GM13976 (cell line): ENCODE data around the gene NUDT8.
A peak's percentile ranks its signal among the peaks of the same experiment; 100 is the strongest.

Experiments used
- DNase-seq: peaks from one replicate; pipeline ENCODE4 v3.0.0; 2012; ENCODE audit warnings: low spot score
- CTCF ChIP-seq: IDR thresholded peaks from 2 replicates; pipeline ENCODE4 v1.5.1; 2012; ENCODE audit warnings: borderline replicate concordance, mild to moderate bottlenecking; ENCODE audit not compliant: insufficient read depth; ENCODE audit errors: extremely low read depth, missing control alignments, control extremely low read depth
- in situ Hi-C: fragments of 300-500 bp; cut with MboI; formaldehyde crosslinking; loops from one replicate; pipeline ENCODE4 v1.12.0; 2022; ENCODE audit warnings: low sequenced_read_pairs, mixed read lengths, inconsistent platforms; ENCODE audit not compliant: unreplicated experiment

The NUDT8 gene

DNA sequence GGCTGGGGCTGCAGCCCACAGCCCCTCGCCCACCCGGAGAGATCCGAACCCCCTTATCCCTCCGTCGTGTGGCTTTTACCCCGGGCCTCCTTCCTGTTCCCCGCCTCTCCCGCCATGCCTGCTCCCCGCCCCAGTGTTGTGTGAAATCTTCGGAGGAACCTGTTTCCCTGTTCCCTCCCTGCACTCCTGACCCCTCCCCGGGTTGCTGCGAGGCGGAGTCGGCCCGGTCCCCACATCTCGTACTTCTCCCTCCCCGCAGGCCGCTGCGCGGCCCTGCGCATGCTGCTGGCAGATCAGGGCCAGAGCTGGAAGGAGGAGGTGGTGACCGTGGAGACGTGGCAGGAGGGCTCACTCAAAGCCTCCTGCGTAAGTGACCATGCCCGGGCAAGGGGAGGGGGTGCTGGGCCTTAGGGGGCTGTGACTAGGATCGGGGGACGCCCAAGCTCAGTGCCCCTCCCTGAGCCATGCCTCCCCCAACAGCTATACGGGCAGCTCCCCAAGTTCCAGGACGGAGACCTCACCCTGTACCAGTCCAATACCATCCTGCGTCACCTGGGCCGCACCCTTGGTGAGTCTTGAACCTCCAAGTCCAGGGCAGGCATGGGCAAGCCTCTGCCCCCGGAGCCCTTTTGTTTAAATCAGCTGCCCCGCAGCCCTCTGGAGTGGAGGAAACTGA is 45.4 kb downstream of the NUDT8 start:
- peak; percentile 53 for DNase-seq
- in situ Hi-C loops: no loop called here
- no peak for TF ChIP-seq CTCF

DNA sequence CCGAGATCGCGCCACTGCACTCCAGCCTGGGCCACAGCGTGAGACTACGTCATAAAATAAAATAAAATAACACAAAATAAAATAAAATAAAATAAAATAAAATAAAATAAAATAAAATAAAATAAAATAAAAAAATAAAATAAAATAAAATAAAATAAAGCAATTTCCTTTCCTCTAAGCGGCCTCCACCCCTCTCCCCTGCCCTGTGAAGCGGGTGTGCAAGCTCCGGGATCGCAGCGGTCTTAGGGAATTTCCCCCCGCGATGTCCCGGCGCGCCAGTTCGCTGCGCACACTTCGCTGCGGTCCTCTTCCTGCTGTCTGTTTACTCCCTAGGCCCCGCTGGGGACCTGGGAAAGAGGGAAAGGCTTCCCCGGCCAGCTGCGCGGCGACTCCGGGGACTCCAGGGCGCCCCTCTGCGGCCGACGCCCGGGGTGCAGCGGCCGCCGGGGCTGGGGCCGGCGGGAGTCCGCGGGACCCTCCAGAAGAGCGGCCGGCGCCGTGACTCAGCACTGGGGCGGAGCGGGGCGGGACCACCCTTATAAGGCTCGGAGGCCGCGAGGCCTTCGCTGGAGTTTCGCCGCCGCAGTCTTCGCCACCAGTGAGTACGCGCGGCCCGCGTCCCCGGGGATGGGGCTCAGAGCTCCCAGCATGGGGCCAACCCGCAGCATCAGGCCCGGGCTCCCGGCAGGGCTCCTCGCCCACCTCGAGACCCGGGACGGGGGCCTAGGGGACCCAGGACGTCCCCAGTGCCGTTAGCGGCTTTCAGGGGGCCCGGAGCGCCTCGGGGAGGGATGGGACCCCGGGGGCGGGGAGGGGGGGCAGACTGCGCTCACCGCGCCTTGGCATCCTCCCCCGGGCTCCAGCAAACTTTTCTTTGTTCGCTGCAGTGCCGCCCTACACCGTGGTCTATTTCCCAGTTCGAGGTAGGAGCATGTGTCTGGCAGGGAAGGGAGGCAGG is 46.2 kb downstream of the NUDT8 start, which contains the start of gene GSTP1:
TSS of gene GSTP1 (plus strand) at position 566 of the 958 bp plus-strand sequence. CDS start at position 598, 32 bp downstream.
- in situ Hi-C loops: no loop called here
- peak; percentile 74 for TF ChIP-seq CTCF
- DNase-seq: peak; percentile 93

DNA sequence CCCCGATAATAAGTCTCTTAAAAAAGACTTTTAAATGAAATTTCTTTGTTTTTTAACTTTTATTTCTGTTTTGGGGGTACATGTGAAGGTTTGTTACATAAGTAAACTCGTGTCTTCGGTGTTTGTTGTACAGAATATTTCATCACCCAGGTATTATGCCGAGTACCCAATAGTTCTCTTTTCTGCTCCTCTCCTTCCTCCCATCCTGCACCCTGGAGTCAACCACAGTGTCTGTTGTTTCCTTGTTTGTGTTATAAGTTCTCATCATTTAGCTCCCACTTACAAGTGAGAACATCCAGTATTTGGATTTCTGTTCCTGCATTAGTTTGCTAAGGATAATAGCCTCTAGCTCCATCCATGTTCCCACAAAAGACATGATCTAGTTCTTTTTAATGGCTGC is 47.7 kb downstream of the NUDT8 start:
- TF ChIP-seq CTCF: no peak
- in situ Hi-C loops: no loop called here
- DNase-seq: no peak

DNA sequence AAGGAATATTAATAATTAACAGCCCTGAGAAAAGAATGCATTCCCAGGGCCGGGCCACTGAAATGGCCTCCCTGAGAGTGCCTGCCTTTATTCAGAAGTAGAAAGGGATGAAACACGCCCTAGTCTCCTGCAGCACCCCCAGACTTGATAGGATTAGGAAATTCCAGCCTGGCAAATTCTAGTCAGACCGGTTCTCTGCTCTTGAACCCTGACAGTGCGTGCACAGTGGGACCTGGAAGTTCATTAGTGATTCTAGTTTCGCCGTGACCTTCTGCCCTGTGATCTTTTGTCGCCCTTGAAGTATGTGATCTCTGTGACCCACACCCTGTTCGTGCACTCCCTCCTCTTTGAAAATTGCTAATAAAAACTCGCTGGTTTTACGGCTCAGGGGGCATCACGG is 48.3 kb downstream of the NUDT8 start:
- no peak for DNase-seq

GRCh38 chr11:67577951-67578350 is 51.8 kb downstream of the NUDT8 start:
- no peak for TF ChIP-seq CTCF
- no peak for DNase-seq
- in situ Hi-C loops: no loop called here

More for the DNA sequence above, 48.3 kb downstream of the NUDT8 start:
- TF ChIP-seq CTCF: no peak
- in situ Hi-C loops: no loop called here
